Subcutaneous preadipocyte (primary cell): ENCODE results near the gene DHRS12. TPM values are rescaled to one million over a fixed set of nuclear protein-coding genes. Genes with fewer than 3 reads are reported as not detected.

Experiments used
- total RNA-seq: library from RNA; depleted of rRNA; stranded (reverse); fragments of >200 nt; gene quantifications from 2 replicates; pipeline ENCODE4 v1.2.3, GENCODE V29; 2012

DHRS12 gene
- 1.6 and 2.9 TPM in 2 replicates for total RNA-seq

GRCh38 chr13:51803422-51804294, at the start of gene DHRS12:
DHRS12 (minus strand) TSS chr13:51804163; CDS start chr13:51799659, 4,504 bp downstream.

DNA sequence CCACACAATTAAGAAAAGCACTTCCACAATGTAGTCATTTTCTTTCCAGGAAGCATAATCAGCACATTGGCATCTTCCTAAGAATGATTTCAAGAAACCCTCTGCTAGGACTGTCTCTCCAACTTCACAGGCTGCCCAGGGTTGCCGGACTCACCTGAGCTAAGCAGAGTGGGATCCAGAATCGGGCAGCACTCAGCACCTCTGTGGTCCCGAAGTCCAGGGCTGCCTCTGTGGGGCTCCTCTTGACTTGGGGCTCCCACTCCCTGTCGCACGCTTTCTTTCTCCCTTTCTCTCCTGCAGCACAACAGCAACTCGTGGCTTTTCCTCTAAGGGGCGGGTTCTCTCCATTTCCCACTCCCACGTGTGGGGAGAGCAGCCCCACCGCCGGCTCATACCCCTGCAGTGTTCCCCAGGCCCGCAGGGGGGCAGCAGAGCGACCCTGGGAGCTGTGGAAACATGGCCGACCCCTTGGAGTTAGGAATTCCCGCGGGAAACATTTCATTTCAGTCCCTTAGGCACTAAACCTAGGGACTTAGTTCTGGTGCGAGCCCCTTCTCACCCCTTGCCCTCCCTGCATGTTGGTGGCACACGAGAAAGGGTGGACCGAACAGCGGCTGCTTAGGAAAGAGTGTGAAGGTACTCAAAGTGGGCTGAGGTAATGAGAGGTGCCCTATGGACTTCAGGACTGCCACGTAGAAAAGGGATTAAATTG, 41.1 kb upstream of the DHRS12 start, which contains the start of gene TMEM272:
TSS of gene TMEM272 (minus strand) at position 316 of the 712 bp plus-strand sequence. CDS start 6,647 bp downstream, outside the sequence.

Other genes with a start within 250 kb of the DHRS12 start
- gene WDFY2, start 219.7 kb downstream of the DHRS12 start, total RNA-seq, result 10.3 and 16.0 TPM in 2 replicates
- not detected in 2 replicates for gene TMEM272, start 41.0 kb upstream of the DHRS12 start, total RNA-seq
- gene CCDC70, start 57.8 kb upstream of the DHRS12 start, total RNA-seq, result not detected in 2 replicates
- 2.2 TPM in 2 replicates for gene ATP7B, start 207.3 kb upstream of the DHRS12 start, total RNA-seq
- 12.9 and 13.9 TPM in 2 replicates for gene ALG11, start 208.2 kb upstream of the DHRS12 start, total RNA-seq
- 7.0 and 10.0 TPM in 2 replicates for gene UTP14C, start 220.5 kb upstream of the DHRS12 start, total RNA-seq